ENCODE measurements around the gene ZNF280B. TPM values are rescaled to one million over a fixed set of nuclear protein-coding genes. Genes with fewer than 3 reads are reported as not detected.

The ZNF280B gene
- total and polyA plus RNA-seq, 2 of the 13 experiments (the other 11 are each of a cell fraction or from before 2014, with no cell fraction given), result 3.7 to 3.9 TPM

DNA sequence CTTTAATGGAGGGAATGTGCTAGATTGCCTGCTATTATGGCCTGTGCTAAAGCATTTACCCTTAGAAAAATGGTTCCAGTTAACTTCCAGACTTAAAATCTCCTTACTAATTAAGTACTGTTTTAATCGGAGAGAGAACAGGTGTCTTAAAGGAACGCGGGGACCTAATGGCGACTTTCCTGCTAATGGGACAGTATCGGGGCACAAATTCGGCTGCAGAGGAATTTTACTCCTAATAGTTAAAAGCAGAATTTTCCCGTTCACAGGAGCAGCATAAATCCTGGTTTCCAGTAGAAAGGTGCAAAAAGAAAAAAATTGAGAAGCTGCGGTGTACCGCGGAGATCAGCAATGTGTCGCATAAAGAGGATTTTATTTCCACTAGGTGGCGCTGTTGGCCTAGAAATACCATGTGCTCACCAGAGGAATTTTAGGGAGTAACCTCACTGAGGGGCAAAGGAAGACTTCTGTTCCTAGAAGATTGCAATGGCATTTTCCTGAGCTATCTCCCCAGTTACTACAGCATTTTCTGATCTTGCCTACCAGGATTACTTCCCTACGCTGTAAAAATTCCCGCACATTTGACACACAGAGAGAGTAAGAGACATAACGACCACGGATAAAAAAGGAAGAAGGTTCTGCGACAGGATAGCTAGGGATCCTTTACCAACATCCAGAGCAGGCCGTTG, 44.5 kb downstream of the ZNF280B start (continued):
- no peak for TF ChIP-seq HNF1B (CRISPR knock-in tag; IDR thresholded peaks at IDR 0.05)
- TF ChIP-seq, protein P1, sequence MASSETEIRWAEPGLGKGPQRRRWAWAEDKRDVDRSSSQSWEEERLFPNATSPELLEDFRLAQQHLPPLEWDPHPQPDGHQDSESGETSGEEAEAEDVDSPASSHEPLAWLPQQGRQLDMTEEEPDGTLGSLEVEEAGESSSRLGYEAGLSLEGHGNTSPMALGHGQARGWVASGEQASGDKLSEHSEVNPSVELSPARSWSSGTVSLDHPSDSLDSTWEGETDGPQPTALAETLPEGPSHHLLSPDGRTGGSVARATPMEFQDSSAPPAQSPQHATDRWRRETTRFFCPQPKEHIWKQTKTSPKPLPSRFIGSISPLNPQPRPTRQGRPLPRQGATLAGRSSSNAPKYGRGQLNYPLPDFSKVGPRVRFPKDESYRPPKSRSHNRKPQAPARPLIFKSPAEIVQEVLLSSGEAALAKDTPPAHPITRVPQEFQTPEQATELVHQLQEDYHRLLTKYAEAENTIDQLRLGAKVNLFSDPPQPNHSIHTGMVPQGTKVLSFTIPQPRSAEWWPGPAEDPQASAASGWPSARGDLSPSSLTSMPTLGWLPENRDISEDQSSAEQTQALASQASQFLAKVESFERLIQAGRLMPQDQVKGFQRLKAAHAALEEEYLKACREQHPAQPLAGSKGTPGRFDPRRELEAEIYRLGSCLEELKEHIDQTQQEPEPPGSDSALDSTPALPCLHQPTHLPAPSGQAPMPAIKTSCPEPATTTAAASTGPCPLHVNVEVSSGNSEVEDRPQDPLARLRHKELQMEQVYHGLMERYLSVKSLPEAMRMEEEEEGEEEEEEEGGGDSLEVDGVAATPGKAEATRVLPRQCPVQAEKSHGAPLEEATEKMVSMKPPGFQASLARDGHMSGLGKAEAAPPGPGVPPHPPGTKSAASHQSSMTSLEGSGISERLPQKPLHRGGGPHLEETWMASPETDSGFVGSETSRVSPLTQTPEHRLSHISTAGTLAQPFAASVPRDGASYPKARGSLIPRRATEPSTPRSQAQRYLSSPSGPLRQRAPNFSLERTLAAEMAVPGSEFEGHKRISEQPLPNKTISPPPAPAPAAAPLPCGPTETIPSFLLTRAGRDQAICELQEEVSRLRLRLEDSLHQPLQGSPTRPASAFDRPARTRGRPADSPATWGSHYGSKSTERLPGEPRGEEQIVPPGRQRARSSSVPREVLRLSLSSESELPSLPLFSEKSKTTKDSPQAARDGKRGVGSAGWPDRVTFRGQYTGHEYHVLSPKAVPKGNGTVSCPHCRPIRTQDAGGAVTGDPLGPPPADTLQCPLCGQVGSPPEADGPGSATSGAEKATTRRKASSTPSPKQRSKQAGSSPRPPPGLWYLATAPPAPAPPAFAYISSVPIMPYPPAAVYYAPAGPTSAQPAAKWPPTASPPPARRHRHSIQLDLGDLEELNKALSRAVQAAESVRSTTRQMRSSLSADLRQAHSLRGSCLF (CRISPR knock-in tag; IDR thresholded peaks at IDR 0.05; ENCODE audit: borderline replicate concordance), result no peak
- no peak for TF ChIP-seq ZBTB42 (CRISPR knock-in tag; IDR thresholded peaks at IDR 0.05)
- no peak for TF ChIP-seq ZNF17 (CRISPR knock-in tag; IDR thresholded peaks at IDR 0.05)
- no peak for TF ChIP-seq XBP1 (CRISPR knock-in tag; IDR thresholded peaks at IDR 0.05)
- no peak for TF ChIP-seq PATZ1 (CRISPR knock-in tag; IDR thresholded peaks at IDR 0.05)
- peak; percentile 86 for TF ChIP-seq STAG1 (CRISPR knock-in tag; IDR thresholded peaks at IDR 0.05)
- TF ChIP-seq, protein P2, sequence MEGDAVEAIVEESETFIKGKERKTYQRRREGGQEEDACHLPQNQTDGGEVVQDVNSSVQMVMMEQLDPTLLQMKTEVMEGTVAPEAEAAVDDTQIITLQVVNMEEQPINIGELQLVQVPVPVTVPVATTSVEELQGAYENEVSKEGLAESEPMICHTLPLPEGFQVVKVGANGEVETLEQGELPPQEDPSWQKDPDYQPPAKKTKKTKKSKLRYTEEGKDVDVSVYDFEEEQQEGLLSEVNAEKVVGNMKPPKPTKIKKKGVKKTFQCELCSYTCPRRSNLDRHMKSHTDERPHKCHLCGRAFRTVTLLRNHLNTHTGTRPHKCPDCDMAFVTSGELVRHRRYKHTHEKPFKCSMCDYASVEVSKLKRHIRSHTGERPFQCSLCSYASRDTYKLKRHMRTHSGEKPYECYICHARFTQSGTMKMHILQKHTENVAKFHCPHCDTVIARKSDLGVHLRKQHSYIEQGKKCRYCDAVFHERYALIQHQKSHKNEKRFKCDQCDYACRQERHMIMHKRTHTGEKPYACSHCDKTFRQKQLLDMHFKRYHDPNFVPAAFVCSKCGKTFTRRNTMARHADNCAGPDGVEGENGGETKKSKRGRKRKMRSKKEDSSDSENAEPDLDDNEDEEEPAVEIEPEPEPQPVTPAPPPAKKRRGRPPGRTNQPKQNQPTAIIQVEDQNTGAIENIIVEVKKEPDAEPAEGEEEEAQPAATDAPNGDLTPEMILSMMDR (CRISPR knock-in tag; IDR thresholded peaks at IDR 0.05), result peak; percentile 84
- no peak for TF ChIP-seq HNRNPK (IDR thresholded peaks at IDR 0.05; ENCODE audit: low read depth, low read length, poor library complexity, severe bottlenecking)

Data from HepG2 (cell line).